ENCODE measurements around the gene RANBP1. TPM values are rescaled to one million over a fixed set of nuclear protein-coding genes. Genes with fewer than 3 reads are reported as not detected.

Gene RANBP1
- total RNA-seq, 2 donors from 2014 or later = 57.0 to 61.6 TPM

GRCh38 chr22:20105456-20106204 is 10.3 kb upstream of the RANBP1 start:
- DNase-seq (ENCODE audit: low spot score) = no peak
- intact Hi-C loops (cut with DNase I) = no loop called here

DNA sequence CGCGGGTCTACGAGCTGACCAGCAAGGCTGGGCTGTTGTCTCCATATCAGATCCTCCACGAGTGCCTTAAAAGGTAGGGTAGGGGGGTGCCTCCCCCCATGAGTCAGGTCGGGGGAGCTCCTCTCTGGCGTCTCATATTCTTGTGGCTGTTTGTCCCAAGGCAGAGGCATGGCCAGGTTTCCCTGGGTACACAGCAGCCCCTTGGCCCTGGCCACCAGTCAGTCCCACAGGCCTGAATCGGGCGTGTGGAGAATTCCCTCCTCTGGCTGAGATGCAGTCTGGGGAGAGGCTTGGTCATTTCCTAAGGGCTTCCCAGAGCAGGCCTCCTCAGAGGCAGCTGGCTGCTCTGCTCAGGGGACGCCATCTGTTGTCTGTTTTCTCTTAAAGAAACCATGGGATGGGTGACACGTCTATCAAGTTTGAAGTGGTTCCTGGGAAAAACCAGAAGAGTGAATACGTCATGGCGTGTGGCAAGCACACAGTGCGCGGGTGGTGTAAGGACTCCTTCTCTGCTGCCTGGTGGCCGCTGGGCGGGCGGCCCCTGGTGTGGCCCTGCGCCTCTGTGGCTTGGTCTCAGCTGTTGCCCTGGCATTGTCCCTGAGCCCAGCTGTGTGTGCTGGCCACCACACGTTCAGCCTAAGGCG is 9.6 kb upstream of the RANBP1 start:
- intact Hi-C loops (cut with DNase I) = no loop called here
- no peak for DNase-seq (ENCODE audit: low spot score)

DNA sequence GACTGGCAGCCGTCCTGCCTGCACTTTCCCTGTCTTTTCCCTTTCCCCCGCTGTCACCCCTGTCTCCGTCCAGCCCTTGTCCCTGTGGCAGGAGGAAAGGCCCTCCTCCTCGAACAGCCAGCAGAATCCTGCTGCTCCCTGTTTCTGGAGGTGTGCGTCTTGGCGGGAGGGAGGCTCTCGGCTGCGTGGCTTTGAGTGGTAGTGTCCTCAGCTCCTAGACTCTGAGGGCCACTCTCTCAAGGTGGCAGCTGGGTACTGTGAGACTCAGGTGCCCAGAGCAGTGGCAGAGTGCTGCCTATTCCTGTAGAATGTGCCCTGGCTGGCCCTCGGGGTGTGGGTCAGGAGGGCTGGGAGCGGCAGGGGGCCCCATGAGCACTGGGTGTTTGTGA is 9.1 kb upstream of the RANBP1 start:
- intact Hi-C loops (cut with DNase I) = no loop called here

DNA sequence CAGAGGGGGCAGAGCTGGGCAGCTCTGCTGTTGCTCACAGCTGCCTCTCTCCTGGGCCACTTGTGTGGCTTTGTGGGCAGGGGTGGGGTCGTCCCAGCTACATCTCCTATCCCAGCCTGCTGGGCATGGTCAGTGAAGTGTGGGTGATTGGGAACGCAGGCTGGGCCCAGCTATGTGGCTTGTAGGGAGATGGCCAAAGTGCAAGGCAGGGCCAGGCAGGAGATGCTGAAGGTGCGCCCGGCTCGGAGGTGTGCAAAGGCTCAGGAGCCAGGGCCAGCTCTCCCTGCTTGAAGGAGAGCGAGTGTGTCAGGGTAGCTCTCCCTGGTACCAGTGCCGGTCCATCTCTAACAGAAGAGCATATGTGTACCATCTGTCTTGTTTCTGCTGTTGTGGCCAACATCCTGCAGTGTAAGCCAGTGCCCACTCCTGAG is 8.4 kb upstream of the RANBP1 start:
- no peak for DNase-seq (ENCODE audit: low spot score)
- intact Hi-C loops (cut with DNase I) = no loop called here

More for the DNA sequence above, 9.1 kb upstream of the RANBP1 start:
- DNase-seq (ENCODE audit: low spot score) = no peak

DNA sequence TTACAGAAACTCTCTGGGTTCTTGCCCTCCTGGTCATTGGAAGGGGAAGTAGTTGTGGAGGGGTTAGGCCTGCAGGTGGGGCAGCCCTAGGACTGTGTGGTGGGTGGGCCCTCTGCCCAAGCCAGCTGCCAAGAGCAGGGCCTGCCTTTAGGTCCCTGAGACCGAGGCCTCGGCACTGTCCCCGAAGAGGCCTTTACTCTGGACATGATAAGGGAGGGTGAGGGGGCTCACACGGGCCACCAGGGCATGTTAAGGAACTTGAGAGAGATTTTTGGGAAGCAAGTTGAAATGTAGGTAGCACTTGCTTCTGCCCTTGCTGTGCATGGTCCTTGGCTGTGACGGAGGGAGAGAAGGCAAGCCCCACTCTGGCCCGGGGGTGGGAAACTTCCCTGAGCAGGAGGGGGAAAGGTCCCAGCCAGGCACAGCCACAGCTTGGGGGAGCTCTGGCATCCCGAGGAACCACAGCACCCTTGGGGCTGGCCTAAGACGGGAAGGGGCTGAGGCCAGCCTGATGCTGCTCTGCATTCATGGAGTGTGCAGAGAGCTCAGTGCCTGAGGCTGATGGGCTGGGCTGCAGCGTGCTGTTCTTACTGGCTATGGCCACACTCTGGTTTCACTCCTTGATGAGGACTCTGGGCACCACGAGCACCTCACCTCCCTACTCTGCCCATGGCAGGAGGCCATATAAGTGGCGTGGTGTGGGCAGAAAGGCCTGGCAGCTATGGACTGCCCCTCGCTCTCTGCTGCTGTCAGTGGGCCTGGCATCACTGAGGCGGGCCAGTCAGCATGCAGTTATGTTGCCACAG is 7.8 kb upstream of the RANBP1 start:
- intact Hi-C loops (cut with DNase I) = no loop called here
- DNase-seq (ENCODE audit: low spot score) = no peak

DNA sequence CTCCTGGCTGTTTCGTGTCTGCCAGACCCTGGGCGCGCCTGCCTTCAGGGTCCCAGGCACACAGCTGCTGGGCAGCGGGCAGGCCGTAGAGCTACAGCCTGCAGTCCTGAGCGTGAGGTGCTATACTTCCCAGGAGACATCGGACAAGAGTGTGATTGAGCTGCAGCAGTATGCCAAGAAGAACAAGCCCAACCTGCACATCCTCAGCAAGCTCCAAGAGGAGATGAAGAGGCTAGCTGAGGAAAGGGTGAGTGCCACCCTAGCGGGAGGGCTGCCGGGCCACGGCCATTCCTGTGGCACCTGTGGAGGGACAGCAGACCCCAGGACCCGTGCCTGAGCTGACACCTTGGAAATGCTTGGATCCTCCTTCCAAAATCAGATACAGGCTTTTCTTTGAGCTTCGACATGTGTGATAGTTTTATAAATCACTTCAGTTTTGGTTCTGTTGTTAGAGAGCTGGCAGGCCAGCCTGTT is 7.1 kb upstream of the RANBP1 start:
- intact Hi-C loops (cut with DNase I) = loop anchor here in 1 of 2 donors (1.0 kb wide), 1 partner anchor 140 kb away; no protein-coding TSS in a partner anchor
- DNase-seq (ENCODE audit: low spot score) = no peak

DNA sequence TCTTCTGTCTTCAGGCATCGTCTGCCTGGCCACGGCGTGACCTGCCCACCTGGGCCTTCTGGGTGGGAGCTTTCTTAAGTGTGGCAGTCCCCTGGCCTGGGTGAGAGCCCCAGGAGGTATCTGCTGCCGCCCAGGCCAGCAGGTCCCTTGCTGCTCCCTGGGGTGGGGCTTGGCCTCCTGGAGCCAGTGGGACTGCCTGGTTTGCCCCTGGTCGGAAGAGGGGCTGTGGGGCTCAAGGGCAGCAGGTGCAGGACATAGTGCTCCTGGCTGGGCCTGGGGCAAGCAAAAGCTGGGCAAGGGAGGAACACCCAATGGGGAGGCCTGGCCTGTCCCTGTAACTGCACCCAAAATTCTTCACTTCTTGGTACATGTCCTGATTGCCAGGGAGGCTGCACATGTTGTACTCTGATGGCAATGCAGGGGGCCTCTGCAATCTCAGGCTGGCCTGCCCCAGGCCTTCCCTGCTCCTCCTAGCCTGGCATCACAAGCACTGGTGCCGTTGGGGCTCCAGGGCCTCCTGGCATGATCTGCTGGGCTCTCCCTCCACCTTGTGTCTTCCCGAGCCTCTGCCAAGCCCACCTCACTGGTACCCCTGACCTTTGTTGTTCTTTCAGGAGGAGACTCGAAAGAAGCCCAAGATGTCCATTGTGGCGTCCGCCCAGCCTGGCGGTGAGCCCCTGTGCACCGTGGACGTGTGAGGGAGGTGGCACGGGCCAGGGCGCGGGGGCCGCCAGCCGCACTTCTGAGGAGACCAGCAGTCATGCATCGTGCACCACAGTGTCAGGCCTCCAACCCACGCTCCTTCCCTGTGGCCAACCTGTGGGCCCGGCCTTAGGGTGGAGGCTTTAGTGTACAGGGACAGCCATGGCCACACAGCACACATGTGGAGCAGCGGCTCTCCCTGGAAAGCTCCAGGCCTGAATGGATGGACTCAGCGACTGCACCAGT is 6.2 kb upstream of the RANBP1 start:
- intact Hi-C loops (cut with DNase I) = loop anchor here in 1 of 2 donors (1.0 kb wide), 1 partner anchor 141 kb away; no protein-coding TSS in a partner anchor
- no peak for DNase-seq (ENCODE audit: low spot score)

DNA sequence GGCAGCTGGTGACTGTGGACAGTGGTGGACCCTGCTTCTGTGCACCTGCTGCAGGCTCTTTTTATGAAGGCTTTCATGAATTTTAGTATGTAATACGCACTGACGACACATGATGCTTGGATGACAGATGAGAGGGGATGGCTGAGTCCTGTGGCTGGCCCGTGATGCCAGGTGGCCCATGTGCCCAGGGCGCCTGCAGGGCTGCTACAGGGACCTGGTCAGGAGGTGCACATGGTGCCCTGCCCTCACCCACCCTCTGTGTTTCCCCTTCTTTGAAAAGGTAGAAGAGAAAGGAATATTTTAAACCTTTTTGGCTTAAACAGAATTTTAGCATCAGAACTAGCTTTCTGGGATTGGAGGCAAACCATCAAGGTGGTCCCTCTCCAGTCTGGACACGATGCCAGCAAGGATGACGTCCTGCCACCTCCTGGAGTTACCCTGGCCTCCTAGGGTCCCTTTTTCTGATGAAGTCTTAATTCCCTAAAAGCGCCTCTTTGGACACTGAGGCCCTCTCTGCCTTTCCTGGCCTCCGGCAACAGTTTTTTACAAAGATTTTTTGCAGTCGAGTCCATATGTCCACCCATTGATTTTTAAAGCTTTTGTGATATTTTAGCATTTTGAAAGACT is 5.4 kb upstream of the RANBP1 start:
- DNase-seq (ENCODE audit: low spot score) = no peak
- intact Hi-C loops (cut with DNase I) = no loop called here

GRCh38 chr22:20111045-20111688 is 4.7 kb upstream of the RANBP1 start:
- intact Hi-C loops (cut with DNase I) = no loop called here
- DNase-seq (ENCODE audit: low spot score) = no peak

DNA sequence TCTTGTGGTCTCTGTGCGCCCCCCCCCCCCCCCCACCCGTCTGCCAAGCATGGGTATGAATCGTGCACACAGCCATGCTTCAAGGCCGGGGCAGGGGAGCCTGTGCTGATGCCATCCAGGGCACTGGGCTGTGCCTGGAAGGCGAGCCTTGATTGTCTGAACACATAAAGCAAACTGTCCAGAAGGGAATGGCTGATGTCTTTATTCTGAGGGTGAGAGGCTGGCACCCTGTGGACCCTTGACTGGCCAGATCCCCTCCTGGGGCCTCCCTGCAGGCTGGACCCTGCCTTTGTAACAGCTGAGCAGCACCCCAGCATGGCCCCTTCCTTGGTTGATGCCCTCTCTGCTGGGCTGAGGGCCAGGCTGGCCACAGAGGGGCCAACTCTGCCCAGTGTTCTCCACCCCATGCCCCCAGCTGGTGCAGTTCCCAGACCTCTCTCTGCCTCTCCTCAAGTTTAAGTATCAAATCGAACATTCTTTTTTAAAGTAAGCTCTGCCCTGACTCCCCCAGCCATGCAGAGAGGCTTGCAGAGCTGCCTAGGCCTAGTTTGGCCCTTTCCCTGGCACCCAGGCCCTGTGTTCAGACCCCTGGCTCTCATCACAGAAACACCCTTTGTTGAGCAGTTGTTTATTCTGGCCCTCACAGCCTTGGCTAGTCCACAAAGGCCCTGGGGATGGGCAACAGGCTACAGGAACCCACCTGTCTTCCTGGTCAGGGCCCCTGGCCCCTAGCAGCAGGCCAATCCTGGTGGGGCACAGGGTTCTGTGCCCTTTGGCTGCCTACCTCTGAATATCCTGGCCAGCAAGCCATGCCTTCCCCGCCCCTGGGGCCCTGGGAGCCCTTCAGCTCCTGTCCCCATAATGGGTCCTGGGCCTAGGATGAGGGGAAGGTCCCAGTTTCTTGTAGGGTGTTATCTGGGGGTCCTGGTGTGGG is 3.9 kb upstream of the RANBP1 start:
- DNase-seq (ENCODE audit: low spot score) = no peak
- intact Hi-C loops (cut with DNase I) = no loop called here

DNA sequence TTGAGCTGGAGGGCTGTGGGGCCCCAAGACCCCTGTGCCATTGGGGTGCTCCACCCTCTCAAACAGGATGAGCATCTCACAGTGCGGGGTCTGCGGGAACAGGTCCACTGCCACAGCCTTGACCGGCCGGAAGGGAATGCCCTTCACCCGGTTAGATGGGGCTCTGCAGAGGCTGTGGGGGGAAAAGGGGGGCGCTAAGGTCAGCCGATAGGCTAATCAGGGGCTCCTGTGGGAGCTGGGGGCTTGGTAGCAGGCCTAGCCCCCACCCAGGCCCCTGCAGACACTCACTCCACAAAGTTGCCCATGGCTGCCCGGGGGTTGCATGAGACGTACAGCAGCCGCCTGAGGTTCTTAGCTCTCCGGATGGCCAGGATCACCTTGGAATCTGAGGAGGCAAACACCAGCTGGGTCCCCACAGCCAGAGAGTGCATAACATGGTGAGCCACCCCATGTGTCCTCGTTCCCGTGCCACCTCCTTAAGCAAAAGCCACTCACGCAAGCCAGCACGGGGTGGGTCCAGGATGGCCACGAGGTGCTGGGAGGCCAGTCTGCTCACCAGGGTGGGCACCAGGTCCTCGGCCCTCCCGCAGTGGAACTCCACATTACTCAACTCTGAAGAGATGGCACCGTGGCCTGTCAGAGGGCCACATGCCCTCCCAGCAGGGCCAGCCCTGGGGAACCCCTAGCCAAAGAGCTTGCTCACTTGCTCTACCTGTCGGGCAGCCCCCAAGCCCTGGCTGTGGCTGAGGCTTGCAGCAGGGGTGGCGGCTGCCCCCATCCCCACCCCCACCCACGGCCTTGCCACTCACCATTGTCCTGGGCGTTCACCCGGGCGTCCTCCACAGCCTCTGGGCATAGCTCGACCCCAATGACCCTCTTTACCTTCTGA is 3.0 kb upstream of the RANBP1 start:
- no peak for DNase-seq (ENCODE audit: low spot score)
- intact Hi-C loops (cut with DNase I) = no loop called here

- no peak for DNase-seq (ENCODE audit: low spot score)
- intact Hi-C loops (cut with DNase I) = no loop called here
Measured at GRCh38 chr22:20113551-20114310, 2.2 kb upstream of the RANBP1 start.

DNA sequence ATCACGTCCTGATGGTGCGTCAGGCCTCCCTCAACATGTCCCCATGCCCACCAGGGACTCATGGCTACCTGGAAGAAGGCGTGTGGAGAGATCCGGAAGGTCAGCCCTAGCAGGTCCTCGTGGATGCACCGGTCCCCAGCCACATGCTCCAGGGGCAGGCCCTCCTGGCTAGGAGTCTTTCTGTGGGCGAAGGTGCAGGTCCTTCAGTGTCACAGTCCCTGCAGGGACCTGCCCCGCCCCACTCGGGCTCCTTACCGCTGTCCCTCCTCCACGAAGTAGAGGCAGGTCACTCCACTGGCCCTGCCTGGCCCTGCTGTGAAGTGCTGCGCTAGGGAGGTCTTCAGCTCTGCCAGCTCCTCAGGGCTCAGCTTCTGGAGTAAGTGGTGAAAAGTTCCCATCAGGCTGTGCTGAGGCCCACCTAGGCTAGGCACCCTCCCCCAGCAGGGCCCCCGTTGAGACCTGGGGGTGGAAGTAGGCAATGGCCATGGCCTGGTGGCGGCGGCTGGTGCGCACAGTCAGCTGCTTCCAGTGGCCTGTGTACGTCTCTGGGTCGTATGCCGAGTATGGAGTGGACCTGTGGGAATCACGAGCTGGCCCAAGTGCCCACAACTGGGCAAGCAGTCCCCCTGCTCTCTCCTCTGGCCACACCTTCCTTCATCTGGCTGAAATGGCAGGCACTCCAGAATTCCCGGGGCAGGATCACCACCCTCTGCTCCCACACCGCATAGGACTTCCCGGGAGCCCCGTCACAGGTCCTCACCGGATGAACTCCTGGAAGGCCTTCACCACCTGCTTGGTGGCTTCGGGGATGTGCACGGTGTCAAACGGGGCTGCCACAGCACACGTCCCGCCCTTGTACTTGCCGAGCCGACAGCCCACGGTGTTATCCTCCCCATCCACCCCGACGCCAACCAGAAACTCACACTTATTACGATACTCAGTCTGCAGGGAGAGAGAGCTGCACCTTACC is 1.1 kb upstream of the RANBP1 start:
- intact Hi-C loops (cut with DNase I) = no loop called here
- no peak for DNase-seq (ENCODE audit: low spot score)

DNA sequence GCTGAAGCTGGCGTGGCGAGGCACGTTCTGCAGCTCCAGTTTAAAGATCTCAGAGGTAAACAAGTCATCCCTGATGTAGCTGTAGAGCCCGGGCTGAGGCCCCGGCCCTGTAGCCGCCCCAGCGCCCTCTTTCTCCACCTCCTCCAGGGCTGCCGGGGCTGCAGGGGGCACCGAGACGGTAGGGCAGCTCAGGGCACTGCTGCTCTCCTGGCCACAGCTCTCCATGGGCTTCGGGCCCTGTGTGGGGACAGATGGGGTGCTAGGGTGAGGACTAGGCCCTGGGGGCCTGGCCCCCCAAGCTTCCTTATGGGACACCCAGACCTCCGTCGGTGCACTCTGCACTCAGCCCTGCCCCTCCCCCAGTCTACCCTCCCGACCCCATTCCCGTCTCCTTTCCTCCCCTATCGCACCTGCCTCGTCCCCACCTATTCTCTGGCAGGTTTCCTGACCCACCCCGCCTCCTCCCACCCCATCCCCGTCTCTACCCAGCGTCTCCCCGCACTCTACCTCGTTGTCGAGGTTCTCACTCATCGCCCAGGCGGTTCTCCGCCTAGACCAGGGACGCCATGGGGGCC is 559 bp downstream of the RANBP1 start:
- DNase-seq (ENCODE audit: low spot score) = no peak
- intact Hi-C loops (cut with DNase I) = no loop called here
